GM21360 (cell line): Measurements from ENCODE around the gene CIP2A.

Source experiments
- ATAC-seq: cut with Tn5 transposase; IDR thresholded peaks from one replicate; pipeline ENCODE4 v1.9.1; 2021; ENCODE audit warnings: mild to moderate bottlenecking, moderate library complexity; ENCODE audit not compliant: unreplicated experiment

The CIP2A gene

GRCh38 chr3:108512671-108513070 is 76.6 kb downstream of the CIP2A start:
- ATAC-seq, result no peak

- ATAC-seq, result no peak
Measured at GRCh38 chr3:108511490-108511889, 77.7 kb downstream of the CIP2A start.

GRCh38 chr3:108511055-108511454 is 78.2 kb downstream of the CIP2A start:
- ATAC-seq, result no peak

GRCh38 chr3:108510496-108510895 is 78.7 kb downstream of the CIP2A start, which contains the start of gene MYH15:
TSS of gene MYH15 (minus strand) at chr3:108510596. CDS start at chr3:108510530, 66 bp downstream.
- ATAC-seq, result no peak

GRCh38 chr3:108509871-108510270 is 79.4 kb downstream of the CIP2A start:
- no peak for ATAC-seq

GRCh38 chr3:108509263-108509662 is 80.0 kb downstream of the CIP2A start:
- no peak for ATAC-seq

GRCh38 chr3:108507902-108508301 is 81.3 kb downstream of the CIP2A start:
- no peak for ATAC-seq

GRCh38 chr3:108505811-108506210 is 83.4 kb downstream of the CIP2A start:
- no peak for ATAC-seq

GRCh38 chr3:108503722-108504121 is 85.5 kb downstream of the CIP2A start:
- no peak for ATAC-seq

- no peak for ATAC-seq
Measured at GRCh38 chr3:108501535-108501934, 87.7 kb downstream of the CIP2A start.

- no peak for ATAC-seq
Measured at GRCh38 chr3:108500728-108501127, 88.5 kb downstream of the CIP2A start.
